Transverse colon (tissue), 4 donors: ENCODE data around the gene GALNT9.

ENCODE experiments used
- POLR2A ChIP-seq: fragments of 450-650 bp; IDR thresholded peaks from one replicate; pipeline ENCODE4 v1.6.1; 2016; ENCODE audit warnings: antibody characterized with exemption, mild to moderate bottlenecking, moderate library complexity
- POLR2AphosphoS5 ChIP-seq, 3 donors: sonication (generic); formaldehyde crosslinking; IDR thresholded peaks; one replicate each; pipeline ENCODE4 v1.6.1; 2016; ENCODE audit warnings: antibody characterized with exemption in 3 of 3
- TF ChIP-seq, protein P1 (sequence below), 5 experiments: fragments of 200-600 bp in 3 of 5; fragments of 450-650 bp in 2 of 5; sonication (generic) in 3 of 5; IDR thresholded peaks; 1 replicate in 2 of 5; 2 replicates in 3 of 5; pipeline ENCODE4 v1.5.1; 2016 to 2017; ENCODE audit warnings: antibody characterized with exemption in 5 of 5, inconsistent platforms in 3 of 5, mild to moderate bottlenecking in 2 of 5, moderate library complexity in 1 of 5

DNA sequence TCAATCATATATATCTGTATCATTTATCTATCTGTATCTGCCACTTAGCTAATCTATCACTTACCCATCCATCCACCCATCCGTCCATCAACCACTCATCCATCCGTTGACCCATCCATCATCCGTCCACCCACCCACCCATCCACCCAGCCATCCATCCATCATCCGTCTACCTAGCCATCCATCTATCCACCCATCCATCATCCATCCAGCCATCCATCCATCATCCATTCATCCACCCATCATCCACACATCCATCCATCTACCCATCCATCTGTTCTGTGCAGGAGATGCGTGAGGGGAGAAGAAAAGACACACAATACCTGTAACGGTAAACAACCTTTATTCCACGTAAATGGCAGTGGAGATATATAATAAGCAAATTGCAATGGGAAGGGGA, 165.0 kb downstream of the GALNT9 start:
- TF ChIP-seq POLR2A (no peak), POLR2AphosphoS5 (IDR thresholded peaks at IDR 0.05) (no peak)
- TF ChIP-seq, protein P1, sequence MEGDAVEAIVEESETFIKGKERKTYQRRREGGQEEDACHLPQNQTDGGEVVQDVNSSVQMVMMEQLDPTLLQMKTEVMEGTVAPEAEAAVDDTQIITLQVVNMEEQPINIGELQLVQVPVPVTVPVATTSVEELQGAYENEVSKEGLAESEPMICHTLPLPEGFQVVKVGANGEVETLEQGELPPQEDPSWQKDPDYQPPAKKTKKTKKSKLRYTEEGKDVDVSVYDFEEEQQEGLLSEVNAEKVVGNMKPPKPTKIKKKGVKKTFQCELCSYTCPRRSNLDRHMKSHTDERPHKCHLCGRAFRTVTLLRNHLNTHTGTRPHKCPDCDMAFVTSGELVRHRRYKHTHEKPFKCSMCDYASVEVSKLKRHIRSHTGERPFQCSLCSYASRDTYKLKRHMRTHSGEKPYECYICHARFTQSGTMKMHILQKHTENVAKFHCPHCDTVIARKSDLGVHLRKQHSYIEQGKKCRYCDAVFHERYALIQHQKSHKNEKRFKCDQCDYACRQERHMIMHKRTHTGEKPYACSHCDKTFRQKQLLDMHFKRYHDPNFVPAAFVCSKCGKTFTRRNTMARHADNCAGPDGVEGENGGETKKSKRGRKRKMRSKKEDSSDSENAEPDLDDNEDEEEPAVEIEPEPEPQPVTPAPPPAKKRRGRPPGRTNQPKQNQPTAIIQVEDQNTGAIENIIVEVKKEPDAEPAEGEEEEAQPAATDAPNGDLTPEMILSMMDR (IDR thresholded peaks at IDR 0.05): no peak
